Measurements from ENCODE around the gene FNBP1. TPM values are rescaled to one million over a fixed set of nuclear protein-coding genes. Genes with fewer than 3 reads are reported as not detected.

The FNBP1 gene
- total RNA-seq, 1 experiment from 2014 or later: 36.5 TPM

DNA sequence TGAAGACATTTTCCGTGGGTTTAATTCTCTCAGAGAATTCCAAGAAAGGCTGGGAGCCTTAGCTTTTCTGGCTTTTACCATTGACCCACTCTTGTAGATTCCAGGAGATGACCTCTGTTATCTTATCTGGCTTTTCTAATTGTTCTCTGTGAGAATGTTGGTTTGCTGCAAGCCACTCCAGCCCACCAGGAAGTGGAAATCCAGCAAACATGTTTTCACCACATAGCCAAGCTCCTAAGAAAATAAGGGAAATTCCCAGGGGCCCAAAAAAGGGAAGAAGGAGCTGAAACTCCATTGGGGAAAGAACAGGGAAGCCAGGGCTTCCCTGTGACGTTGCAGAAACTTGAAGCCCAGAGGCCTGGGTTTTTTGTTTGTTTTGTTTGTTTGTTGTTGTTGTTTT, 30.4 kb upstream of the FNBP1 start:
- Histone ChIP-seq H2AK5ac (ENCODE audit: insufficient read length, low read length) (no peak overlapping the region), H4K91ac (ENCODE audit: insufficient read length, low read depth, low read length) (no peak overlapping the region), H3K4ac (ENCODE audit: low read depth, low read length) (no peak overlapping the region), H3T11ph (ENCODE audit: low read length) (no peak overlapping the region), H3K4me1 (ENCODE audit: insufficient read depth, low read length) (no peaks in the 10 kb centered on the region), H3K56ac (ENCODE audit: insufficient read length, low read depth, low read length) (no peak overlapping the region), H3K9ac (ENCODE audit: extremely low read depth, insufficient read length, low read length) (no peak overlapping the region), H2AFZ (ENCODE audit: low read length) (no peak overlapping the region), H4K8ac (replicated peaks; ENCODE audit: insufficient read length, low read depth, low read length) (no peak overlapping the region), H3K23ac (ENCODE audit: insufficient read length, low read depth, low read length) (no peak overlapping the region), H3K9me3 (ENCODE audit: control insufficient read depth, low read depth, low read length) (no peaks in the 10 kb centered on the region), H3K27ac (ENCODE audit: insufficient read length, low read depth, low read length) (no peak overlapping the region), H3K79me2 (ENCODE audit: insufficient read depth, low read length) (no peaks in the 10 kb centered on the region), H3K4me2 (ENCODE audit: insufficient read depth, insufficient read length, low read length) (no peak overlapping the region), H2BK120ac (ENCODE audit: low read depth, low read length, poor library complexity, severe bottlenecking) (no peak overlapping the region), H4K5ac (ENCODE audit: insufficient read length, low read depth, low read length) (no peak overlapping the region), H2BK12ac (ENCODE audit: insufficient read length, low read depth, low read length) (no peak overlapping the region), H2BK20ac (ENCODE audit: low read depth, low read length, poor library complexity, severe bottlenecking) (peak overlapping the region; percentile 60), H3K23me2 (ENCODE audit: insufficient read length, low read depth, low read length, poor library complexity, severe bottlenecking) (no peaks in the 10 kb centered on the region), H4K20me1 (ENCODE audit: control insufficient read depth, insufficient read depth, insufficient read length) (no peaks in the 10 kb centered on the region), H3K14ac (ENCODE audit: insufficient read depth, low read length) (no peak overlapping the region), H3K18ac (ENCODE audit: insufficient read length, low read depth, low read length) (no peak overlapping the region), H2BK15ac (ENCODE audit: low read depth, low read length) (no peak overlapping the region), H2BK5ac (ENCODE audit: insufficient read length, low read length) (no peak overlapping the region), H3K79me1 (ENCODE audit: insufficient read depth, low read depth, low read length, poor library complexity, severe bottlenecking) (peaks cover 9% of the 10 kb centered on the region), H3K27me3 (ENCODE audit: insufficient read depth, low read length) (no peaks in the 10 kb centered on the region)
- Mint-ChIP-seq H3K27me3 (ENCODE audit: low read depth) (no peaks in the 10 kb centered on the region), H3K4me3 (no peak overlapping the region), H3K36me3 (ENCODE audit: insufficient read depth in 1 of 3, low read depth in 3 of 3) (peaks cover 9 to 26% (median 20%) of the 10 kb centered on the region in 3 experiments; a peak in 6 of 7 replicates), H3K27ac (peak overlapping the region in 1 of 3 experiments; percentile 71; a peak in 1 of 7 replicates), H3K9me3 (no peaks in the 10 kb centered on the region), H3K4me1 (peaks cover 10 to 14% of the 10 kb centered on the region in 2 experiments; a peak in 3 of 4 replicates)
- DNase-seq: no peak
- TF ChIP-seq CTCF (conservative IDR thresholded peaks at IDR 0.05): no peak
- WGBS (ENCODE audit: extremely low coverage, insufficient read length, low lambda C conversion rate): no CpG with 5 or more reads among the region's 2 CpGs
